Type B pancreatic cell (in vitro differentiated cells): ENCODE measurements around the gene RNF150. TPM values are rescaled to one million over a fixed set of nuclear protein-coding genes. Genes with fewer than 3 reads are reported as not detected.

Experiments used
- DNase-seq: peaks from one replicate; pipeline ENCODE4 v3.0.0; 2021; ENCODE audit warnings: mixed read lengths; ENCODE audit not compliant: unreplicated experiment; ENCODE audit errors: extremely low spot score
- H3K27ac Mint-ChIP-seq: 2 replicates; pipeline ENCODE4 v1.8.0; 2021; ENCODE audit warnings: mild to moderate bottlenecking, mixed read lengths
- H3K27me3 Mint-ChIP-seq: 2 replicates; pipeline ENCODE4 v1.8.0; 2021; ENCODE audit warnings: mixed read lengths
- H3K36me3 Mint-ChIP-seq: 2 replicates; pipeline ENCODE4 v1.8.0; 2021; ENCODE audit warnings: mixed read lengths
- H3K4me1 Mint-ChIP-seq: one replicate; pipeline ENCODE4 v1.8.0; 2021; ENCODE audit warnings: mixed read lengths; ENCODE audit not compliant: unreplicated experiment
- H3K4me3 Mint-ChIP-seq: 2 replicates; pipeline ENCODE4 v1.8.0; 2021; ENCODE audit warnings: mild to moderate bottlenecking, mixed read lengths
- H3K9me3 Mint-ChIP-seq: 2 replicates; pipeline ENCODE4 v1.8.0; 2021; ENCODE audit warnings: mixed read lengths
- CTCF ChIP-seq: fragments of 200-600 bp; sonication (generic); conservative IDR thresholded peaks from 2 replicates; pipeline ENCODE4 v1.5.0; 2021; ENCODE audit warnings: antibody characterized with exemption, mild to moderate bottlenecking
- total RNA-seq: library from RNA; stranded (reverse); gene quantifications from 2 replicates; pipeline ENCODE4 v1.2.1, GENCODE V29; 2021; ENCODE audit warnings: low replicate concordance

RNF150 gene
- total RNA-seq, 1 donor from 2014 or later: 34.0 TPM

- TF ChIP-seq CTCF: no peak
- H3K27ac Mint-ChIP-seq: peak overlapping the region; percentile 30
- peak overlapping the region; percentile 37 for H3K4me3 Mint-ChIP-seq
- H3K9me3 Mint-ChIP-seq: no peaks in the 10 kb centered on the region
- DNase-seq: no peak
- no peaks in the 10 kb centered on the region for H3K27me3 Mint-ChIP-seq
- H3K36me3 Mint-ChIP-seq: no peaks in the 10 kb centered on the region
- peaks cover 44% of the 10 kb centered on the region for H3K4me1 Mint-ChIP-seq
Measured at GRCh38 chr4:141022111-141022695, 111.1 kb downstream of the RNF150 start.

- H3K36me3 Mint-ChIP-seq: no peaks in the 10 kb centered on the region
- peak overlapping the region; percentile 30 for H3K27ac Mint-ChIP-seq
- no peaks in the 10 kb centered on the region for H3K9me3 Mint-ChIP-seq
- no peaks in the 10 kb centered on the region for H3K27me3 Mint-ChIP-seq
- peak overlapping the region; percentile 37 for H3K4me3 Mint-ChIP-seq
- TF ChIP-seq CTCF: no peak
- H3K4me1 Mint-ChIP-seq: peaks cover 44% of the 10 kb centered on the region
- DNase-seq: no peak
Measured at GRCh38 chr4:141021397-141022110, 111.7 kb downstream of the RNF150 start.

GRCh38 chr4:141020801-141021261, 112.4 kb downstream of the RNF150 start:
- Mint-ChIP-seq H3K36me3 (no peaks in the 10 kb centered on the region), H3K27ac (peak overlapping the region; percentile 30), H3K27me3 (no peaks in the 10 kb centered on the region), H3K4me1 (peaks cover 36% of the 10 kb centered on the region), H3K9me3 (no peaks in the 10 kb centered on the region), H3K4me3 (peak overlapping the region; percentile 29)
- TF ChIP-seq CTCF: no peak
- DNase-seq: no peak

- no peak for DNase-seq
- Mint-ChIP-seq H3K27ac (no peak overlapping the region), H3K27me3 (no peaks in the 10 kb centered on the region), H3K36me3 (no peaks in the 10 kb centered on the region), H3K4me1 (peaks cover 33% of the 10 kb centered on the region), H3K9me3 (no peaks in the 10 kb centered on the region), H3K4me3 (peak overlapping the region; percentile 15)
- TF ChIP-seq CTCF: no peak
Measured at GRCh38 chr4:141019768-141020167, 113.5 kb downstream of the RNF150 start.

GRCh38 chr4:141016117-141016798, 117.0 kb downstream of the RNF150 start:
- Mint-ChIP-seq H3K4me3 (no peak overlapping the region), H3K36me3 (no peaks in the 10 kb centered on the region), H3K27ac (no peak overlapping the region), H3K9me3 (no peaks in the 10 kb centered on the region), H3K27me3 (no peaks in the 10 kb centered on the region), H3K4me1 (peaks cover 24% of the 10 kb centered on the region)
- DNase-seq: no peak
- TF ChIP-seq CTCF: no peak
